Effector CD4-positive, alpha-beta T cell (primary cell): Measurements from ENCODE around the gene GRIK4.

Experiments used
- DNase-seq: peaks from one replicate; pipeline ENCODE4 v3.0.0-alpha.2; 2020

Gene GRIK4

DNA sequence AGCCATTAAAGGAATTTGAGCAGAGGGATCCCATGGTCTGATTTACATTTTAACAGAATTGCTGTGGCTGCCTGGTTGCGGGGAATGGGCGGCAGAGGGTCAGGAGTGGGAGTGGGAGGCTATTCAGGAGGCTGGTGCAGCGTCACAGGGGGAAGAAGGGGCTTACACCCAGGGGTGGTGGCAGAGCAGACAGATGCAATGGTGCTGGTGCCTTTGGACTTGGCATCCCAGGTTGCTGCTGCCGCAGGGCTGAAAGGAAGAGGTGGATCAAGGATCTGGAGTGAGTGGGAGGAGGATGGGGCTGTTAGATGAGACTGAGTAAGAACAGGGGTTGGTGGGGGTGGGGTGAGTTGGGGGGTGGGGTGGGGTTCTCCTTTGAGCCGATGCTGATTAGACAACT is 38.5 kb downstream of the GRIK4 start:
- no peak for DNase-seq

- no peak for DNase-seq
Measured at GRCh38 chr11:120551191-120551590, 39.6 kb downstream of the GRIK4 start.

- DNase-seq = no peak
Measured at GRCh38 chr11:120554766-120555432, 43.4 kb downstream of the GRIK4 start.

GRCh38 chr11:120555433-120555773 is 43.9 kb downstream of the GRIK4 start:
- no peak for DNase-seq

DNA sequence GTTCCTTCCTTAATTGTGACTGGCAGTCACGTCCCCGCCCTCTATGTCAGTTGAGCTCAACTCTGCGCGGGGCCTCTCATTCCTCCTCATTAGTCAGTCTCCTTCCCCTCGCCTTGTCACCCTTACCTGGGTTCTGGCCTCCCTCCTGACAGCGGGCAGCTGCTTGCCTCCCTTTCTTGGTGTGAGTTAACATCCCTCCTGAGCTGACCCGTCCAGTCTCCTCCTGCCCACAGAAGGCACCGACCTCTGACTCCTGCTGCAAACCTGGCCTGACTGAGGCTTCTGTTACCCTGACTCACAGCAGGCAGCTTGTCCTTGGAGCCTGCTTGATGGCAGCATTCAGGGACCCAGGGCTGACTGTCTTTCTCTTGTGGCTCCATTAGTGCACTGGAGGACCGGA is 45.2 kb downstream of the GRIK4 start:
- no peak for DNase-seq

DNA sequence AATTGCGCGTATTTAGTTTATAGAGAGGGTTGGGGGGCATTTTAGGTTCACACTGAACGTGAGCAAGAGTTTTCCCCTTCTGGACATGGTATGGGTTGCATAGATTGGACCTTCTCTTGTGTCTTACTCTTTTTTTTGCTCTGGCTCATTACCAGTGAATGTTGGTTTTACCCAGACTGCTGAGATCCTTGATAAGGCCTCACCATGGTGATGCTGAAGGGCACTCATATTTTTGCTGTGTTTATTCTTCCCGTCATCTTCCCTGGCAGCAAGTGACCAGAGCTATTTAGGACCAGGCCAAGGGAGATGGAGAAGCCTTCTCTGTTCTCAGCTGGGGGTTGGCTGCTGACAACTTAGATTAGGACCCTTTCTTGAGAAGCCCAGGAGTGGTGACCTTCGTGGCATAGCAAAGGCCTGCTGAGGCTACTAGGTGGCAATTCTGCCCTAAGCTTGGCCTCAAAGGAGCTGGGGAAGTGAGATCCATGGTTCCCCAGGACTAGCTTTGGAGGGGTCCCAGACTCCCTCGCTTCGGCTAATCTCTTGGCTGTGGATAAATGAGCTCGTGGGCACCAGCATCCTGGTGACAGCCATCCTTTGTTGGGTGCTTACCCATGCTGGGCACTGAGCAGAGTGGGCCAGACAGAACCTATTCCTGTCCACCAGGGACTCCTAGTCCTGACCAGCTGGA is 47.3 kb downstream of the GRIK4 start:
- no peak for DNase-seq

DNA sequence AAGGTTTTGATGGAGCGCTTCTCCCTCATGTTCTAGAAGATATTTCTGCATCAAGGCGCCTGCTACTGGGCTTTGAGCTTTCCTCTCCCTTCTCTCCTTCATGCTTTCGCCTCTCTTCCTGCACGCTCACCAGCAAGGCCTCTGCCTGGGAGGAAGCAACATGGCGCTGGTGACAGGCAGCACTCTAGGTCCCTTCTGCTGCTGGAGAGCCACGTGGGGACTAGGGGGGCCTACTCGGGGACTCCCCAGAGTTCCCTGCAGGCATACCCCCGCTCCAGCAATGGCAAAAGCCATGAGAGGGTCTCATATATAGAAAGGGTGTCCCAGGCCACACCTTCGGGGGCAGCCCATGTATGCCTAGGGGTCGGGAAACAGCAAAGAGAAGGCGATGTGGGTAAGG is 49.7 kb downstream of the GRIK4 start:
- no peak for DNase-seq

DNA sequence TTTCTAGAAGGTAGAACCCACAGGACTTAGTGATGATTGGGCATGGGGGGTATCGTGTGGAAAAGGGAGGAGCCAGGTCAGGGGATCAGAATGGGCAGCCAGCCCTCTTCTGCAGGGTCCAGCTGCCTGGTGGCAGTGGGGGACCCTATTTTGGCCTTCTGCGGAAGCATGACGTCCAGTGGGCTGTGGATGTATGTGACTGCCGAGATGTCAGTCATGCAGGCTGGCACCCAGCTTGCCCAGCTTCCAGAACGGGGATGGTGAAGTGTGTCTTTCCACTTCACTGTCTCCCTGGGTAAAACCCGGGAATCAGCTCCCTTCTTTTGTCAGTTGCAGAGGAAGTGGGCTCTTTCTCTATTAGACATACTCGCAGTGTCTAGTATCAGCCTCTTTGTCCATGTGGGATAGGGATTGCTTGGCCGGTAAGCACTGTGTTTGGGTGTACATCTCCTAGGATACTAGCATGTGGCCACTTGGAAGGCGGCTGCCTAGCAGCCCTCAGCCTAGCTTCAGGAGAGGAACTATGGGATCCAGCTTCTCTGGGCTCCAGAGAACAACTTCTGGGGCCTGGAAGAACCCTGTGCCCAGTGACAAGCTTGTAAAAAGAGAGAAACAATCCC is 51.4 kb downstream of the GRIK4 start:
- no peak for DNase-seq

- no peak for DNase-seq
Measured at GRCh38 chr11:120563703-120564572, 52.4 kb downstream of the GRIK4 start.

GRCh38 chr11:120564573-120565311 is 53.2 kb downstream of the GRIK4 start:
- no peak for DNase-seq

- no peak for DNase-seq
Measured at GRCh38 chr11:120565466-120566155, 54.1 kb downstream of the GRIK4 start.

- DNase-seq = no peak
Measured at GRCh38 chr11:120566176-120566575, 54.6 kb downstream of the GRIK4 start.

DNA sequence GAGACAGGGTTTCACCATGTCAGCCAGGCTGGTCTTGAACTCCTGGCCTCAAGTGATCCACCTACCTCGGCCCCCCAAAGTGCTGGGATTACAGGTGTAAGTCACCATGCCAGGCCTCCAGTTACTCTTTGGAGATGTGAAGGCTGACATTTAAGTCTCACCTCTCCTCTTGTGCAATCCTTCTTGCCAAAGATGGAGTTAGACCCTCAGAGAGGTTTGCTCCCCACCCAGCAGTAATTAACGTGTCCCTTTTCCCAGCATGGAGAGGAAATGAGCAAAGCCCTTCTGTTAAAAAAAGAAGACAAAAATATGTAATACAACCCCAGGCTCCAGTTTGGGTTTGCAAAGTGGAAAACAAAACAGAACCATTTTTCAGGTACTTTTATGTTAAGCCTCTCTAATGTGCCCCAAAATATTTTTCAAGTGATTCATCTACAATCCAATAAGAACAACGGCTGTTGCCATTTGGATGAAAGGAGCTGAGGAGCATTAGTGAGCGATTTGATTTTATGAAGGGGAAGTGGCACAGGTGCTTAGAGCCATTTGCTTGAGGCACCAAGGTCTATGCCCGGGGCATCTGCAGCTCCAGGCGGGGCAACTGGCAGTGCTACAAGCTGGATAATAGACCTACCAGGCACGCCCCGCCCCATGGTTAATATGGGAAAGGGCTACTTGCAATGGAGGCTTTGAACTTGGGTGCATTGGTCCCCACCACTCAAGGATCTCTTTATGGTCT is 57.2 kb downstream of the GRIK4 start:
- DNase-seq = no peak

GRCh38 chr11:120569861-120570260 is 58.3 kb downstream of the GRIK4 start:
- DNase-seq = no peak

DNA sequence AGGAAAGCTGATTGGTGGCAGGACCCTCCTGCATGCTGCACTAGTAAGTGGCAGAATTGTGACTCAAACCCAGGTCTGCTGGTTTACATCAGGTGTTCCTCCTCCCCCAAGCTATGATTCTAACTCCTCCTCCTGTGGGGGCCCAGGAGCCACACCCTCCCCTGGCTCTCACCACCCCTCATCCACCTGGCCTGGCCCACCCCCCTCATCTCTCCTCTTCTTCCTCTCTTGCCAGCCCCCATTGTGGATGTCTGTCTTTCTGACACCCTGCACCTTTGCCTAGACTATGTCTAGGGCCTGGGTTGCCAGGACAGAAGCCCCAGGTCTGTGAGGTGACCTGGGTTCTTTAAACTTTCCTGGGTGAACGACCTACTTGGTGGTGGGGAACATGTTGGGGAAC is 59.9 kb downstream of the GRIK4 start:
- DNase-seq = no peak

- DNase-seq = no peak
Measured at GRCh38 chr11:120573756-120574354, 62.3 kb downstream of the GRIK4 start.

DNA sequence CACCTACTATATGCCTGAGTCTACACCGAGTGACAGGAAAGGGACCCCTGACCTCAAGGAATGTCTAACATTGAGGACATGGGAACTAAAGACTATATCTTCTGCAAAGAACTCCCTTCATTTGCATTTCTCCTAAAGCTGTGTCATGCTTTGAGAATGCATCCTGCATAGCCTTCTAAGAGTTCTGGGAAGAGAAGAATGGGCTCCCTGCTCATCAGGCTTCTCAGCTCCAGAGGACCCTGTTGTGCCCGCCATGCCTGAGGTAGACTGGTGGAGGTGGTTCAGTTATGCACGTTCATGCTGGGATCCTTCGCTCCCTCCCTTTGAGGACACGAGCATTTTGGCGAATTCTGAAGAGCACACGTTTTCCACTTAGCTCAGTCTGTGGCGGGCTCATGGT is 63.3 kb downstream of the GRIK4 start:
- DNase-seq = no peak

DNA sequence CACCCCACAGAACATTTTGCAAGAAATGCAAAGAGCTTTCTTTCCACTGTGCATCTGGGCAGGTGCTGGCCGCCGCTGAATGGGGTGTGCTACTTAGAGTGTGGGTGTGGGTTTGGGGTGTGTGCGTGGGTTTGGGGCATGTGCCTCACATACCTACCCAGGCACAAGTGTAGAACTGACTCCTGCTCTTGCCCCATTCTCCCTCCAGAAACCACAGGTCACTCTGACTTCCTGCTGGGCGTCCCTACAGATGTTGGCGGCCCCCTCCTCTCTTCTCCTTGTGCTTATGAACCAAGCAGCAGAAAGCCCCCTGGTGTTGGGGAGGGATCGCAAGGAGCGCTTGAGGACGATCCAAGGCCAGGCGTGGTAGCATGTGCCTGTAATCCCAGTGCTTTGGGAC is 63.9 kb downstream of the GRIK4 start:
- DNase-seq = no peak

GRCh38 chr11:120576606-120577005 is 65.1 kb downstream of the GRIK4 start:
- DNase-seq = no peak

DNA sequence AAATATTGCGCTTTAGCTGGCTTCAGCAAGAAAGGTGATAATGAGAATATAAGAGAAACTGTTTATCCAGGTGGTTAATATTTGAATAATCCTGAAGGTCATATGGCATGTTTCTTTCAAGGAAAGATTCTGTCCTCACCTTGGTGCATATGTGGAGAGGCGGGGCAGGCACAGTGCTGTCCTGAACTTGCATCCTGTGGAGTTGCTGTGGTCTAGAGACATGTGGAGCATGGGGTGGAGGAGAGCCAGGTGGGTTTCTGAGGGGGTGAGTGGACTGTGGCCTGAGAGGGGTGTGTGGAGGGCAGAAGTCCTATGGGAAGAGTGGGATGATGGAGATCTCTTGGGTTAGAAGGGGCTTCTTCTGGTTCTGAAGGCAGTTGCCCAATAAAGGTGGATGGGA is 65.5 kb downstream of the GRIK4 start:
- DNase-seq = no peak
